T1000 (cell line): Measurements from ENCODE around the gene SYT13.

Experiments used
- DNase-seq: peaks from one replicate; lab custom pipeline; 2025; ENCODE audit warnings: mixed read lengths; lab: John Stamatoyannopoulos, UW

The SYT13 gene

GRCh38 chr11:45218705-45219104 lies 67.4 kb downstream of the SYT13 start:
- no peak for DNase-seq

GRCh38 chr11:45217991-45218390 lies 68.2 kb downstream of the SYT13 start:
- no peak for DNase-seq

GRCh38 chr11:45216901-45217300 lies 69.2 kb downstream of the SYT13 start:
- DNase-seq = no peak

- DNase-seq = no peak
These were observed 70.1 kb downstream of the SYT13 start for GRCh38 chr11:45216031-45216430.

- no peak for DNase-seq
These were observed 70.9 kb downstream of the SYT13 start for GRCh38 chr11:45215098-45215865.

- no peak for DNase-seq
These were observed 72.4 kb downstream of the SYT13 start for GRCh38 chr11:45213717-45214116.

- DNase-seq = no peak
These were observed 72.8 kb downstream of the SYT13 start for GRCh38 chr11:45213316-45213665.

GRCh38 chr11:45212566-45213315 lies 73.4 kb downstream of the SYT13 start:
- no peak for DNase-seq

GRCh38 chr11:45211732-45212131 lies 74.4 kb downstream of the SYT13 start:
- no peak for DNase-seq

GRCh38 chr11:45210846-45211245 lies 75.3 kb downstream of the SYT13 start:
- no peak for DNase-seq

GRCh38 chr11:45209891-45210699 lies 76.0 kb downstream of the SYT13 start:
- no peak for DNase-seq

- DNase-seq = no peak
These were observed 76.9 kb downstream of the SYT13 start for GRCh38 chr11:45209000-45209879.

GRCh38 chr11:45208135-45208534 lies 78.0 kb downstream of the SYT13 start:
- DNase-seq = no peak

- no peak for DNase-seq
These were observed 80.2 kb downstream of the SYT13 start for GRCh38 chr11:45205978-45206377.

GRCh38 chr11:45204761-45205160 lies 81.4 kb downstream of the SYT13 start:
- no peak for DNase-seq

- DNase-seq = no peak
These were observed 92.4 kb downstream of the SYT13 start for GRCh38 chr11:45193695-45194094.
